ENCODE results near the gene ATP8A1. TPM values are rescaled to one million over a fixed set of nuclear protein-coding genes. Genes with fewer than 3 reads are reported as not detected.

Gene ATP8A1
- total RNA-seq, 4 donors from 2014 or later = 4.9 to 13.8 (median 5.2) TPM

DNA sequence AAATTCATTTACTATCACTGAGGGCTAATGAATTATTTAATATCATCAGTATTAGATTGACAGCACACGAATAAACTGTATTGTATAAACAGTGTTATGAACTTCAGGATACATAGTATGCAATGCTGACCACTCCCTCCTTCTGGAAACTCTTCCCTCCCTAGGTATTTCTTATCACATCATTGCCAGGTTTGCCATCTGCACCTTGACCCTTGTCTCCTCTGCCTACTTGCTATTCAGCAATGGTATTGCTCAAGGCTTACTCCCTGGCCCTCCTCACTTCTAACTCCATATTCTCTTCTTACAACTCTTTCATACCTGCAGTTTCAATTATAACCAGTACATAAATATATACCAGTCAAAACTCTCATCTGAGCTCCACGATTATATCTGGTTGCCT is 38.9 kb downstream of the ATP8A1 start:
- intact Hi-C loops (cut with DNase I; ENCODE audit: low total_unique reads) = no loop called here
- H3K4me3 ChIP-seq (ENCODE audit: low read depth, poor library complexity, severe bottlenecking) = no peak overlapping the region
- no peak for DNase-seq (ENCODE audit: low spot score in 2 of 2)
- WGBS, 2 donors = 90 to 91% methylated on average over 2 of the region's 2 CpGs
- no peak for TF ChIP-seq POLR2A (IDR thresholded peaks at IDR 0.05)
- TF ChIP-seq, protein P1, sequence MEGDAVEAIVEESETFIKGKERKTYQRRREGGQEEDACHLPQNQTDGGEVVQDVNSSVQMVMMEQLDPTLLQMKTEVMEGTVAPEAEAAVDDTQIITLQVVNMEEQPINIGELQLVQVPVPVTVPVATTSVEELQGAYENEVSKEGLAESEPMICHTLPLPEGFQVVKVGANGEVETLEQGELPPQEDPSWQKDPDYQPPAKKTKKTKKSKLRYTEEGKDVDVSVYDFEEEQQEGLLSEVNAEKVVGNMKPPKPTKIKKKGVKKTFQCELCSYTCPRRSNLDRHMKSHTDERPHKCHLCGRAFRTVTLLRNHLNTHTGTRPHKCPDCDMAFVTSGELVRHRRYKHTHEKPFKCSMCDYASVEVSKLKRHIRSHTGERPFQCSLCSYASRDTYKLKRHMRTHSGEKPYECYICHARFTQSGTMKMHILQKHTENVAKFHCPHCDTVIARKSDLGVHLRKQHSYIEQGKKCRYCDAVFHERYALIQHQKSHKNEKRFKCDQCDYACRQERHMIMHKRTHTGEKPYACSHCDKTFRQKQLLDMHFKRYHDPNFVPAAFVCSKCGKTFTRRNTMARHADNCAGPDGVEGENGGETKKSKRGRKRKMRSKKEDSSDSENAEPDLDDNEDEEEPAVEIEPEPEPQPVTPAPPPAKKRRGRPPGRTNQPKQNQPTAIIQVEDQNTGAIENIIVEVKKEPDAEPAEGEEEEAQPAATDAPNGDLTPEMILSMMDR (IDR thresholded peaks at IDR 0.05) = no peak

DNA sequence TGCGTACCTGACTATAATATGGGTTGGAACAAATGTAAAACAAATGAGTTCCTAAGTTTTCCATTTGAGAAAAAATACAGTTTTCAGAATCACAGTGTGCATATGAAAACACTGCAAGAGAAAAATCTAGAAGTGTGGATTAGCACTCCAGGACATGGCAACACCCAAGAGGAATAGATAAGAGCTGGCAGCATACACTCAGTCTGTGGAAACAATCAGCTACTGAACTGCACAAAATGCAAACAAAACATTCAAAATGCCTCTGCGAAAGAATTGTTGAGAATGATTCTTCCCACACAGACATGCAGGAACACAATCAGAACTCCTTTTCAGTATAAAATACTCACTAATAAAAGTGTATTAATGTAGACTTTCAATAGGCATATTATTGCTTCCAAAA is 39.9 kb downstream of the ATP8A1 start:
- intact Hi-C loops (cut with DNase I; ENCODE audit: low total_unique reads) = no loop called here
- no peak overlapping the region for H3K4me3 ChIP-seq (ENCODE audit: low read depth, poor library complexity, severe bottlenecking)
- TF ChIP-seq, protein P1 (IDR thresholded peaks at IDR 0.05) = no peak
- TF ChIP-seq POLR2A (IDR thresholded peaks at IDR 0.05) = no peak
- 82 to 87% methylated on average over 2 of the region's 2 CpGs for WGBS, 2 donors
- DNase-seq (ENCODE audit: low spot score in 2 of 2) = no peak

DNA sequence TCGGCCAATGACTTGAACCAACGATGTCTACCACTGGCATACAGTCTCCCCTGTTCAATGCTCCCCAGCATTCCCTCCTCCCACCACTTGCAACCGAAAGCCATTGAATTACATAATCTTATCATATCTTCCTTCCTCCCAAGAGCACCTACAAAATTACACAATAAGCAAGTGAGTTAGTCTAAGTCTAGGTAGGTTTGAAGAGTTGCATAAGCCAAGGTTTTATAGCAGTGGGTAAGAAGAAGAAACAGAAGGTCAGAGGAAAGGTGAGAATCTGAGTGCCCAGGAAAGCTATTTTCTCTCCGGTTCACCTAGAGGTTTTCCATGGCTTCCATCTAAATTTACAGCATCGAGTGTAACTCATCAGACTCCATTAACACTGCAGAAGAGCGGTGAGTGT is 40.3 kb downstream of the ATP8A1 start:
- no peak for TF ChIP-seq POLR2A (IDR thresholded peaks at IDR 0.05)
- TF ChIP-seq, protein P1 (IDR thresholded peaks at IDR 0.05) = no peak
- H3K4me3 ChIP-seq (ENCODE audit: low read depth, poor library complexity, severe bottlenecking) = no peak overlapping the region
- DNase-seq (ENCODE audit: low spot score in 2 of 2) = no peak
- intact Hi-C loops (cut with DNase I; ENCODE audit: low total_unique reads) = no loop called here
- WGBS, 2 donors = 92 to 93% methylated on average over 6 of the region's 6 CpGs

DNA sequence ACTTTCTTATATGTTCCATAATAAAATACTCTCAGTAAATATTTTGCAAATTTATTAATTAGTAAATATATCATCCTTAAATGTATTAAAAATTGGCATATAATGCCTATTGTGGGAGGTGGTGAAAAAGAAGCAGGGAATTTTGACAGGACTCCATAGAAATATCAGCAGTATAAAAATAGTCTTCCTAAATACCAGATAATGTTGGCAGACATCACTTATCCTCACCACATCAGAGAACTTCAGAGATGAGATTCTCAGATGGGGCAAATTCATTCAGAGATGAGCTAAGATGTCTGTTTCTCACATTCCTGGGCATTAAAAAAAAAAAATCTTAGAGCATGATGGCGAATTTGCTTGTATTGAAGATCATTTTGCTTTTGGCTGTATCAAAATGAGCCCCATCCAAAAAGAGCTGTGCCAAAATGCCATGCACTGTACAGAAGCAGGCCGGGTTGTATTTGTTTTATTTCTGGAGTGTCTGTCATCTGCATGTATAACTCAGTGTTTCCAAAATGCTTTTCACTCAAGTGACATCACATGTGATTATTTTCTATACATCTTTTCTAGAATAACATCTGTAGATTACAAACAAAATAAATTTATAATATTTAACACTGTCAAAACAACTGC is 41.7 kb downstream of the ATP8A1 start:
- 36 to 43% methylated on average over 2 of the region's 2 CpGs for WGBS, 2 donors
- no peak for DNase-seq (ENCODE audit: low spot score in 2 of 2)
- H3K4me3 ChIP-seq (ENCODE audit: low read depth, poor library complexity, severe bottlenecking) = no peak overlapping the region
- TF ChIP-seq POLR2A (IDR thresholded peaks at IDR 0.05) = no peak
- TF ChIP-seq, protein P1 (IDR thresholded peaks at IDR 0.05) = no peak
- intact Hi-C loops (cut with DNase I; ENCODE audit: low total_unique reads) = no loop called here

DNA sequence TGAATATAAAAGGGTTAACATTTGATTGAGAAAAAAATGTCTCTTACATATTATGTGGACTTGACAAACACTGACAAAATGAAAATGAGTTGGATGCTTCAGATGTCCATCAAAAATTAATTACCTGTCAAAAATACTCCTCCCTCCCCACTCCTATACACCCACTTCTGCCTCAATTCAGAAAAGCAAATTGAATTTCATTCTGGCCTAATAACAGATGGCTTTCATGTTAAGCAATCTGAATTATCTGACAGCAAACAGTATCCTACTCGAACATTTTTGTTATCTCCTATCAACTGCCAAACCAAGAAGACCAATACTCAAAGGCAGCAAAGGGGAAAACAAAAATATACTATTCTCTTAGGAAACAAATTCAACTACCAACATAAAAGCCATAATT is 44.0 kb downstream of the ATP8A1 start:
- intact Hi-C loops (cut with DNase I; ENCODE audit: low total_unique reads) = no loop called here
- WGBS, 2 donors = 82 to 85% methylated on average over 1 of the region's 1 CpG
- TF ChIP-seq, protein P1 (IDR thresholded peaks at IDR 0.05) = no peak
- no peak for TF ChIP-seq POLR2A (IDR thresholded peaks at IDR 0.05)

GRCh38 chr4:42610941-42611340 is 46.0 kb downstream of the ATP8A1 start:
- WGBS, 2 donors = 79 to 83% methylated on average over 4 of the region's 4 CpGs
- H3K4me3 ChIP-seq (ENCODE audit: low read depth, poor library complexity, severe bottlenecking) = no peak overlapping the region
- intact Hi-C loops (cut with DNase I; ENCODE audit: low total_unique reads) = no loop called here
- TF ChIP-seq, protein P1 (IDR thresholded peaks at IDR 0.05) = no peak
- no peak for TF ChIP-seq POLR2A (IDR thresholded peaks at IDR 0.05)
- no peak for DNase-seq (ENCODE audit: low spot score in 2 of 2)

More for the DNA sequence above, 44.0 kb downstream of the ATP8A1 start:
- no peak overlapping the region for H3K4me3 ChIP-seq (ENCODE audit: low read depth, poor library complexity, severe bottlenecking)
- no peak for DNase-seq (ENCODE audit: low spot score in 2 of 2)
